HepG2 (cell line): Measurements from ENCODE around the gene NRDC. TPM values are rescaled to one million over a fixed set of nuclear protein-coding genes. Genes with fewer than 3 reads are reported as not detected.
"Not testable (repeated sequence)": the region's sequence is repeated elsewhere in the genome, so short reads cannot be mapped to it uniquely, and the experiment has no call there.

Source experiments
- ATAC-seq: fragments of 200-7000 bp; cut with Tn5 transposase; 3 replicates; pipeline ENCODE4 v1.9.1; 2020; ENCODE audit warnings: mild to moderate bottlenecking, moderate library complexity
- BruUV-seq: library from RNA; stranded (reverse); fragments of 400-500 nt; replicated peaks from 2 replicates; lab custom pipeline; 2021; lab: Mats Ljungman, UMichigan
- CTCF ChIA-PET: fragments of 300-600 bp; formaldehyde crosslinking; extraction: SDS; loops from one replicate; lab custom pipeline; 2021; ENCODE audit warnings: low total read pairs, inconsistent platforms, low intra/inter-chr PET ratio; lab: Yijun Ruan, JAX
- POLR2A ChIA-PET: fragments of 350-600 bp; sonication (Branson Sonifier 250); formaldehyde crosslinking; loops from one replicate; lab custom pipeline; 2020; ENCODE audit warnings: antibody characterized with exemption, inconsistent platforms; lab: Yijun Ruan, JAX
- DNase-seq: peaks from one replicate; pipeline ENCODE4 v3.0.0-alpha.2; 2015; ENCODE audit warnings: low spot score
- FAIRE-seq: peaks from 3 replicates; lab custom pipeline; 2011; peaks lifted over from hg19 to GRCh38; lab: Jason Lieb, UNC
- H2AFZ ChIP-seq: one replicate; pipeline ENCODE4 v1.6.1; 2011; ENCODE audit warnings: low read length, inconsistent platforms
- H3K27ac ChIP-seq: fragments of 300-600 bp; 3 replicates; pipeline ENCODE4 v1.8.0; 2011; ENCODE audit warnings: mixed run types, mild to moderate bottlenecking, mixed read lengths, low read length, inconsistent platforms; ENCODE audit not compliant: insufficient read depth; ENCODE audit errors: extremely low read length
- H3K27me3 ChIP-seq, 2 experiments: fragments of 200-600 bp in 1 of 2; 2 replicates in 1 of 2; 3 replicates in 1 of 2; pipeline versions ENCODE4 v1.6.0 to v1.8.0; 2011; ENCODE audit warnings: low read length in 2 of 2, mild to moderate bottlenecking in 2 of 2, moderate library complexity in 2 of 2, inconsistent platforms in 1 of 2; ENCODE audit not compliant: insufficient read depth in 2 of 2, control insufficient read depth in 1 of 2
- H3K36me3 ChIP-seq, 2 experiments: fragments of 200-600 bp in 1 of 2; replicated peaks in 1 of 2; 2 replicates in 1 of 2; 3 replicates in 1 of 2; pipeline versions ENCODE4 v1.5.1 to v1.8.0; 2011; ENCODE audit warnings: low read length in 2 of 2, inconsistent platforms in 1 of 2; ENCODE audit not compliant: insufficient read depth in 2 of 2, control insufficient read depth in 1 of 2
- H3K4me1 ChIP-seq: 2 replicates; pipeline ENCODE4 v1.5.1; 2012; ENCODE audit warnings: low read length, inconsistent platforms; ENCODE audit not compliant: insufficient read depth
- H3K4me2 ChIP-seq: 2 replicates; pipeline ENCODE4 v1.6.0; 2011; ENCODE audit warnings: low read depth, low read length, inconsistent platforms
- H3K4me3 ChIP-seq, 3 experiments: fragments of 200-600 bp in 1 of 3; sonication (generic), shearing (Covaris generic) in 1 of 3; replicated peaks in 1 of 3; 2 replicates each; pipeline ENCODE4 v1.5.1; 2011 to 2016; ENCODE audit warnings: low read length in 3 of 3, inconsistent platforms in 2 of 3, low read depth in 2 of 3, mild to moderate bottlenecking in 2 of 3, control low read depth in 1 of 3, mixed read lengths in 1 of 3; ENCODE audit not compliant: insufficient read depth in 1 of 3
- H3K79me2 ChIP-seq: one replicate; pipeline ENCODE4 v1.6.1; 2011; ENCODE audit warnings: low read length, inconsistent platforms; ENCODE audit not compliant: insufficient read depth
- H3K9ac ChIP-seq: 2 replicates; pipeline ENCODE4 v1.6.0; 2011; ENCODE audit warnings: mild to moderate bottlenecking, low read depth, low read length, inconsistent platforms; ENCODE audit not compliant: insufficient read depth
- H3K9me3 ChIP-seq: 2 replicates; pipeline ENCODE4 v1.5.1; 2012; ENCODE audit warnings: mild to moderate bottlenecking, low read length
- H4K20me1 ChIP-seq: 2 replicates; pipeline ENCODE4 v1.6.0; 2011; ENCODE audit warnings: inconsistent platforms, mild to moderate bottlenecking, low read length, moderate library complexity; ENCODE audit not compliant: insufficient read depth
- GABPB1 ChIP-seq: IDR thresholded peaks from 2 replicates; pipeline ENCODE4 v1.6.1; 2016; ENCODE audit warnings: mild to moderate bottlenecking, missing genetic modification reagents, moderate library complexity, missing compliant biosample characterization
- KDM5B ChIP-seq: sonication (generic); formaldehyde crosslinking; IDR thresholded peaks from 2 replicates; pipeline ENCODE4 v1.4.0; 2020; ENCODE audit warnings: missing genetic modification reagents, mild to moderate bottlenecking, borderline replicate concordance
- PAF1 ChIP-seq: IDR thresholded peaks from 2 replicates; pipeline ENCODE4 v1.6.1; 2016; ENCODE audit warnings: missing genetic modification reagents, missing compliant biosample characterization
- PAXIP1 ChIP-seq: sonication (generic); formaldehyde crosslinking; conservative IDR thresholded peaks from 2 replicates; pipeline ENCODE4 v1.4.0; 2020; ENCODE audit warnings: mild to moderate bottlenecking, missing genetic modification reagents, moderate library complexity
- SALL1 ChIP-seq: sonication (generic); formaldehyde crosslinking; IDR thresholded peaks from 2 replicates; pipeline ENCODE4 v1.8.0; 2022; ENCODE audit warnings: mild to moderate bottlenecking, missing genetic modification reagents
- SRSF4 ChIP-seq: fragments of 200-400 bp; formaldehyde crosslinking; IDR thresholded peaks from one replicate; pipeline ENCODE4 v1.6.1; 2018; ENCODE audit warnings: mild to moderate bottlenecking, low read depth, low read length, moderate library complexity; ENCODE audit not compliant: poor library complexity, severe bottlenecking
- ZNF34 ChIP-seq: sonication (generic); formaldehyde crosslinking; IDR thresholded peaks from 2 replicates; pipeline ENCODE4 v1.4.0; 2020; ENCODE audit warnings: mild to moderate bottlenecking, missing genetic modification reagents, borderline replicate concordance
- ZNF749 ChIP-seq: sonication (generic); formaldehyde crosslinking; IDR thresholded peaks from 2 replicates; pipeline ENCODE4 v1.8.0; 2022; ENCODE audit warnings: mild to moderate bottlenecking, missing genetic modification reagents, moderate library complexity, borderline replicate concordance
- WGBS: methylation state at CpG from one replicate; pipeline ENCODE4 v1.1.6; 2017; ENCODE audit warnings: low lambda C conversion rate; 5-methylcytosine and 5-hydroxymethylcytosine counted together
- in situ Hi-C: cut with HindIII; loops from 2 replicates; pipeline ENCODE4 v1.10.0; 2017; ENCODE audit warnings: low pct_unique_long_range_greater_than_20kb; ENCODE audit not compliant: extremely low pct_ligation_motif_present
- intact Hi-C: fragments of 100-400 bp; cut with micrococcal nuclease; formaldehyde crosslinking; loops from one replicate; pipeline ENCODE4 v1.10.0; 2022; ENCODE audit not compliant: unreplicated experiment
- polyA plus RNA-seq, 8 experiments: library from polyadenylated mRNA; depleted of rRNA in 3 of 8; stranded (reverse) in 7 of 8; unstranded in 1 of 8; fragments of >200 nt; fragmentation: Illumina TruSeq in 4 of 8; extraction: Trizol in 4 of 8; gene quantifications; 2 replicates each; pipeline versions ENCODE4 v1.2.1 to v1.2.3, GENCODE V29; 2011 to 2016; ENCODE audit warnings: low read depth in 4 of 8, missing spikeins in 1 of 8, mixed read lengths in 1 of 8; ENCODE audit not compliant: insufficient read depth in 1 of 8
- total RNA-seq, 5 experiments: library from RNA; depleted of rRNA; stranded (reverse); fragments of >200 nt; fragmentation: Illumina TruSeq; extraction: Trizol; gene quantifications; 2 replicates each; pipeline ENCODE4 v1.2.3, GENCODE V29; 2016; ENCODE audit warnings: low read depth in 1 of 5
- TF ChIP-seq, protein P1 (sequence below): sonication (generic); formaldehyde crosslinking; IDR thresholded peaks from 2 replicates; pipeline ENCODE4 v1.4.0; 2020; ENCODE audit warnings: mild to moderate bottlenecking, low read depth, missing genetic modification reagents
- TF ChIP-seq, protein P2 (sequence below): sonication (generic); formaldehyde crosslinking; IDR thresholded peaks from 2 replicates; pipeline ENCODE4 v1.4.0; 2020; ENCODE audit warnings: mild to moderate bottlenecking, missing genetic modification reagents, borderline replicate concordance

Gene NRDC
- total and polyA plus RNA-seq, 2 of the 13 experiments (the other 11 are each of a cell fraction or from before 2014, with no cell fraction given), result 57.6 to 64.9 TPM

GRCh38 chr1:51875291-51875772 is 3.2 kb downstream of the NRDC start:
- ChIA-PET POLR2A (no interaction called here), CTCF (no interaction called here)
- FAIRE-seq (no peak), DNase-seq (no peak), ATAC-seq (no peak)
- H3K4me2 ChIP-seq, result peak overlapping the region; percentile 90
- H2AFZ ChIP-seq, result no peak overlapping the region
- BruUV-seq, result no TSS peak
- 0 out of 5 replicates have a peak, but pooled peaks cover 0 to 4% of the 10 kb centered on the region in 2 experiments for H3K36me3 ChIP-seq
- WGBS, result 82% methylated on average over 5 of the region's 6 CpGs
- H3K4me1 ChIP-seq, result peaks cover 38% of the 10 kb centered on the region
- H4K20me1 ChIP-seq, result peaks cover 4% of the 10 kb centered on the region; the same call in 1 of the 2 replicates
- H3K9me3 ChIP-seq, result no peaks in the 10 kb centered on the region
- H3K9ac ChIP-seq, result 0 out of 2 replicates have a peak overlapping the region, but pooled peaks have one; percentile 23
- in situ Hi-C loops, result no loop called here
- H3K27me3 ChIP-seq, result no peaks in the 10 kb centered on the region; a peak in 1 of 5 replicates
- TF ChIP-seq PAXIP1 (CRISPR knock-in tag) (no peak), ZNF749 (CRISPR knock-in tag) (no peak), GABPB1 (CRISPR knock-in tag) (no peak), KDM5B (CRISPR knock-in tag) (no peak), PAF1 (CRISPR knock-in tag) (no peak), ZNF34 (CRISPR knock-in tag) (no peak), SALL1 (no peak), SRSF4 (no peak)
- TF ChIP-seq, protein P1, sequence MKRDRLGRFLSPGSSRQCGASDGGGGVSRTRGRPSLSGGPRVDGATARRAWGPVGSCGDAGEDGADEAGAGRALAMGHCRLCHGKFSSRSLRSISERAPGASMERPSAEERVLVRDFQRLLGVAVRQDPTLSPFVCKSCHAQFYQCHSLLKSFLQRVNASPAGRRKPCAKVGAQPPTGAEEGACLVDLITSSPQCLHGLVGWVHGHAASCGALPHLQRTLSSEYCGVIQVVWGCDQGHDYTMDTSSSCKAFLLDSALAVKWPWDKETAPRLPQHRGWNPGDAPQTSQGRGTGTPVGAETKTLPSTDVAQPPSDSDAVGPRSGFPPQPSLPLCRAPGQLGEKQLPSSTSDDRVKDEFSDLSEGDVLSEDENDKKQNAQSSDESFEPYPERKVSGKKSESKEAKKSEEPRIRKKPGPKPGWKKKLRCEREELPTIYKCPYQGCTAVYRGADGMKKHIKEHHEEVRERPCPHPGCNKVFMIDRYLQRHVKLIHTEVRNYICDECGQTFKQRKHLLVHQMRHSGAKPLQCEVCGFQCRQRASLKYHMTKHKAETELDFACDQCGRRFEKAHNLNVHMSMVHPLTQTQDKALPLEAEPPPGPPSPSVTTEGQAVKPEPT, result no peak
- TF ChIP-seq, protein P2, sequence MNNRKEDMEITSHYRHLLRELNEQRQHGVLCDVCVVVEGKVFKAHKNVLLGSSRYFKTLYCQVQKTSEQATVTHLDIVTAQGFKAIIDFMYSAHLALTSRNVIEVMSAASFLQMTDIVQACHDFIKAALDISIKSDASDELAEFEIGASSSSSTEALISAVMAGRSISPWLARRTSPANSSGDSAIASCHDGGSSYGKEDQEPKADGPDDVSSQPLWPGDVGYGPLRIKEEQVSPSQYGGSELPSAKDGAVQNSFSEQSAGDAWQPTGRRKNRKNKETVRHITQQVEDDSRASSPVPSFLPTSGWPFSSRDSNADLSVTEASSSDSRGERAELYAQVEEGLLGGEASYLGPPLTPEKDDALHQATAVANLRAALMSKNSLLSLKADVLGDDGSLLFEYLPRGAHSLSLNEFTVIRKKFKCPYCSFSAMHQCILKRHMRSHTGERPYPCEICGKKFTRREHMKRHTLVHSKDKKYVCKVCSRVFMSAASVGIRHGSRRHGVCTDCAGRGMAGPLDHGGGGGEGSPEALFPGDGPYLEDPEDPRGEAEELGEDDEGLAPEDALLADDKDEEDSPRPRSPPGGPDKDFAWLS, result no peak
- peak overlapping the region; percentile 13 for H3K27ac ChIP-seq
- peak overlapping the region in 2 of 3 experiments; percentile 10 to 12; a peak in 2 of 6 replicates for H3K4me3 ChIP-seq
- peaks cover 66% of the 10 kb centered on the region for H3K79me2 ChIP-seq
- intact Hi-C loops, result no loop called here

DNA sequence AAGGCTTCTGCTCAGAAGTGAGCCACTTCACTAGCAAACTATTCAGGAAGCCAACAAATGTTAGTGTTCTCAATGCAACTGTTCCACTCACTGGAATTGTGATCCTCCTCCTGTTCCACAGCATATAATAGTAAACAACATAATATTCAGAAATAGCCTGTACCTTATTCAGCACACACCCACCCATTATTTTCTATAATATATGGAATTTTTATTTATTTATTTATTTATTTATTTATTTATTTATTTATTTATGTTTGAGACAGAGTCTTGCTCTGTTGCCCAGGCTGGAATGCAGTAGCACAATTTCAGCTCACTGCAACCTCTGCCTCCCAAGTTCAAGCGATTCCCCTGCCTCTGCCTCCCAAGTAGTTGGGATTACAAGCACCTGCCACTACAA is 5.3 kb downstream of the NRDC start:
- H3K4me3 ChIP-seq, POLR2A ChIA-PET, H4K20me1 ChIP-seq, DNase-seq, ATAC-seq, BruUV-seq, FAIRE-seq, intact Hi-C loops, H3K27ac ChIP-seq, H3K9me3 ChIP-seq, H2AFZ ChIP-seq, H3K36me3 ChIP-seq, CTCF ChIA-PET, in situ Hi-C loops, H3K4me2 ChIP-seq, H3K27me3 ChIP-seq, H3K9ac ChIP-seq: not testable (repeated sequence)
- Histone ChIP-seq H3K4me1 (peaks cover 33% of the 10 kb centered on the region), H3K79me2 (peaks cover 84% of the 10 kb centered on the region)
- WGBS, result 100% methylated on average over 1 of the region's 1 CpG
